PC-9 (cell line): ENCODE data around the gene IDH3B. TPM values are rescaled to one million over a fixed set of nuclear protein-coding genes. Genes with fewer than 3 reads are reported as not detected.

ENCODE experiments used
- BruUV-seq: library from RNA; stranded (reverse); fragments of 400-500 nt; replicated peaks from 2 replicates; lab custom pipeline; 2021; lab: Mats Ljungman, UMichigan
- CTCF ChIA-PET: fragments of 300-600 bp; sonication (Branson Sonifier 250); formaldehyde crosslinking; loops from one replicate; lab custom pipeline; 2022; ENCODE audit warnings: antibody characterized with exemption; lab: Charles Lee
- POLR2A ChIA-PET: fragments of 300-600 bp; sonication (Branson Sonifier 250); formaldehyde crosslinking; loops from one replicate; lab custom pipeline; 2022; ENCODE audit warnings: antibody characterized with exemption; ENCODE audit not compliant: unreplicated experiment; lab: Charles Lee
- DNase-seq, 2 experiments: peaks; one replicate each; pipeline versions ENCODE4 v3.0.0 to v3.0.0-alpha.2; 2015 to 2022; ENCODE audit warnings: mixed read lengths in 1 of 2
- H2AFZ ChIP-seq: fragments of 200-600 bp; sonication (generic); 2 replicates; pipeline ENCODE4 v1.8.1; 2017; ENCODE audit warnings: antibody characterized with exemption
- H3F3A ChIP-seq: fragments of 200-600 bp; sonication (generic); 2 replicates; pipeline ENCODE4 v1.8.1; 2017; ENCODE audit warnings: antibody characterized with exemption, mild to moderate bottlenecking, low read depth; ENCODE audit not compliant: insufficient read depth
- H3K27ac ChIP-seq: fragments of 200-600 bp; sonication (generic); 2 replicates; pipeline ENCODE4 v1.6.1; 2016; ENCODE audit warnings: mixed run types
- H3K27me3 ChIP-seq: fragments of 200-600 bp; sonication (generic); 2 replicates; pipeline ENCODE4 v1.6.1; 2016; ENCODE audit warnings: low read depth, mixed run types; ENCODE audit not compliant: insufficient read depth
- H3K36me3 ChIP-seq: fragments of 200-600 bp; sonication (generic); 2 replicates; pipeline ENCODE4 v1.6.1; 2016; ENCODE audit warnings: low read depth, mixed run types
- H3K4me1 ChIP-seq: fragments of 200-600 bp; sonication (generic); replicated peaks from 2 replicates; pipeline ENCODE4 v1.6.1; 2016; ENCODE audit warnings: mixed run types; ENCODE audit not compliant: insufficient read depth
- H3K4me2 ChIP-seq: fragments of 200-600 bp; sonication (generic); 2 replicates; pipeline ENCODE4 v1.6.1; 2017; ENCODE audit warnings: mixed run types
- H3K4me3 ChIP-seq: fragments of 200-600 bp; sonication (generic); 2 replicates; pipeline ENCODE4 v1.6.1; 2016; ENCODE audit warnings: mixed run types
- H3K79me2 ChIP-seq: fragments of 200-600 bp; sonication (generic); 2 replicates; pipeline ENCODE4 v1.6.1; 2017; ENCODE audit warnings: low read depth, mixed run types
- H3K9me2 ChIP-seq: fragments of 200-600 bp; sonication (generic); 2 replicates; pipeline ENCODE4 v1.8.1; 2017; ENCODE audit warnings: mild to moderate bottlenecking; ENCODE audit not compliant: insufficient read depth
- H3K9me3 ChIP-seq: fragments of 200-600 bp; sonication (generic); 2 replicates; pipeline ENCODE4 v1.8.1; 2016; ENCODE audit warnings: low read depth; ENCODE audit not compliant: insufficient read depth
- H4K20me1 ChIP-seq: fragments of 200-600 bp; sonication (generic); 2 replicates; pipeline ENCODE4 v1.8.1; 2017; ENCODE audit not compliant: insufficient read depth
- CTCF ChIP-seq: fragments of 200-600 bp; sonication (generic); conservative IDR thresholded peaks from 2 replicates; pipeline ENCODE4 v1.6.1; 2017; ENCODE audit warnings: mixed run types, antibody characterized with exemption, mild to moderate bottlenecking, moderate library complexity
- EZH2 ChIP-seq: fragments of 200-600 bp; sonication (generic); IDR thresholded peaks from 2 replicates; pipeline ENCODE4 v1.8.0; 2017; ENCODE audit warnings: antibody characterized with exemption, low read depth
- intact Hi-C: fragments of 100-400 bp; cut with micrococcal nuclease; formaldehyde crosslinking; loops from one replicate; pipeline ENCODE4 v1.10.0; 2022; ENCODE audit not compliant: unreplicated experiment
- total RNA-seq: library from RNA; stranded (reverse); gene quantifications from 2 replicates; pipeline ENCODE4 v1.2.3, GENCODE V29; 2021

IDH3B gene
- total RNA-seq, 1 experiment from 2014 or later, result 144 TPM

DNA sequence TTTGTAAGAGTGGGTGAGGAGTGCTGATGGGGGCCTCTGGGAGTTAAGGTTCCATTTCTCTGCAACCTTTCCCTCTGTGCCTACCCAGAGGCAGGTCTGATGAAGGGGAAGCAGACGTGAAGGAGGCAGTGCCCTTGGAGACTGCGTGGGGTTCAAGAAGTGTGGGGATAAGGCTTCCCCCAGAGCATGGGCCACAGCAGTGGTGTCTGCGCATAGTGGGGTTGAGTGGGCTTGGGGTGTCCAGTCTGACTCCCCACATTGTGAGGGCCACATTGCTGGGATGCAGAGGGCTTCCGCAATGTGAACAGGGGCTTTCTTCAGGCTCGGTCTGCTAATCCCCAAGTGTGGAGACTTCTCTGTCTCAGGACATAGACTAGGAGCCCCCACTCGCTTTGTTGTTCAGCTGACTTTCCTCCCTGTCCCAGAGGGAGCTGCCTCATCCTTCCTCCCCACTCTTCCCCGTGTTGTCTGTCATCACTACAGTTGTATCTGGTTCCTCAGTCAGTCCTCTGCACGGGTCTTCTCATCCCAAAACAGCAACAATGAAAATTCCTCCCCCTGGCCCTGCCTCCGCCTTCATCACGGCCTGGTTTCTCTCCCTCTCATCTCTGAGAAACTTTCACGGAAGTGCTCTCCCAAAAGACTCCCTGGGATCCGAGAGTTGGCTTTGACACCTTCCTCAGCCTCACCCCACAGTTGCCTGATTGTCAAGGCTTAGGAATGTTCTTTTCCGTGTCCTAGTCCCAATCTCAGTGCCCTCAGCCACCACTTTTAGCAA lies 31.4 kb upstream of the IDH3B start:
- H3K4me1 ChIP-seq, result no peaks in the 10 kb centered on the region
- intact Hi-C loops, result loop anchor here (10.0 kb wide), 1 partner anchor 619 kb away; no protein-coding TSS in a partner anchor
- H2AFZ ChIP-seq, result no peak overlapping the region
- POLR2A ChIA-PET, result no interaction called here
- H3K27ac ChIP-seq, result no peak overlapping the region
- H3K79me2 ChIP-seq, result no peaks in the 10 kb centered on the region
- no peaks in the 10 kb centered on the region for H3K9me3 ChIP-seq
- H3K4me3 ChIP-seq, result no peak overlapping the region
- H3K9me2 ChIP-seq, result no peaks in the 10 kb centered on the region
- H3K36me3 ChIP-seq, result no peaks in the 10 kb centered on the region
- no peaks in the 10 kb centered on the region for H3F3A ChIP-seq
- DNase-seq, result no peak
- H3K4me2 ChIP-seq, result no peak overlapping the region
- CTCF ChIA-PET, result no interaction called here
- no peaks in the 10 kb centered on the region for H4K20me1 ChIP-seq
- no TSS peak for BruUV-seq
- H3K27me3 ChIP-seq, result peaks cover 79% of the 10 kb centered on the region
- TF ChIP-seq CTCF, result no peak
- TF ChIP-seq EZH2, result no peak

DNA sequence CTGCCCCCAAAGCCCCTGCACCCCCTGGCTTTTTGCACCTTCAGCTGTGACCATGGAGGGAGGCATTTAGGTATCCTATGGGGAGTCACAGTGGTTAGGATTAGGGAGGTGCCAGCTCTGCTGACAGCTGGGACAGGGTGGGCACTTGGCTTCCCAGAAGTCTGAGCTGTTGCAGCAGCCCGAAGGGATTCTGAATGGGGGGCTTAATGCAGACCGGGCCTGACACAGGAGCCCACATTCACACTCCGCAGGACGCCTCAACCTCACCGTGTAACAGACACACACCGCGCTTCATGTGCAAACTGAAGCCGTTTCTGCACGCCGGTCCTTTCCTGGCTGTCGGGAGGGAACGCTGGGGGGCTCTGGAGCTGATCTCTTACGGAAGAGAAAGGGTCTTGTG lies 30.5 kb upstream of the IDH3B start:
- ChIA-PET POLR2A (no interaction called here), CTCF (no interaction called here)
- Histone ChIP-seq H3K4me3 (no peak overlapping the region), H3K4me2 (no peak overlapping the region), H3F3A (no peaks in the 10 kb centered on the region), H2AFZ (no peak overlapping the region), H3K36me3 (no peaks in the 10 kb centered on the region), H3K4me1 (no peaks in the 10 kb centered on the region), H4K20me1 (no peaks in the 10 kb centered on the region), H3K27me3 (peaks cover 77% of the 10 kb centered on the region), H3K9me2 (no peaks in the 10 kb centered on the region), H3K79me2 (no peaks in the 10 kb centered on the region), H3K27ac (no peak overlapping the region), H3K9me3 (no peaks in the 10 kb centered on the region)
- no peak for DNase-seq
- TF ChIP-seq CTCF (no peak), EZH2 (no peak)
- BruUV-seq, result TSS peak; percentile 39
- intact Hi-C loops, result loop anchor here (10.0 kb wide), 1 partner anchor 620 kb away; no protein-coding TSS in a partner anchor

DNA sequence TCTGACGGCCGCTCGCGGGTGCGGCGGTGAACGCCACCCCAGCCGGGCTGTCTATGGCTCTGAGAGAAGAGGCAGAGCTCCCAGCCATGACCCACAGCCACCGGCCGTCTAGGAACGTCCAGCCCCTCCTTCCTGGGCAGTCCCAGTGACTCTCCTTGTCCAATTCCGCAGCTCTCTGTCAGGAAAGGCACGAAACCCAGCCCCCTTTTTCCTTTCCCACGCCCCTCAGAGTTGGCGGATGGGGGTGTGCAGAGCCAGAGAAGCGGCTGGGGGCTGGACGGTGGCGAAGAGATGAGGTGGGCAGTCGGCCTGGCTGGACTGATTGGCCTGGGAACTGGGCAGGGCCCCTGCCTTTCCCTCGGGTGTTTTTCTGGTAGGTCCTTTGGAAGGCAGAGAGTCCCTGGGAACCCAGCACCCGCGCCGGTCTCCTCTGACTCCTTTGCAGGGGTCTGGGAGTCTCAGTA lies 30.0 kb upstream of the IDH3B start:
- H3K9me2 ChIP-seq, result no peaks in the 10 kb centered on the region
- no peak overlapping the region for H3K27ac ChIP-seq
- H3K4me3 ChIP-seq, result no peak overlapping the region
- BruUV-seq, result no TSS peak
- H3K9me3 ChIP-seq, result no peaks in the 10 kb centered on the region
- H2AFZ ChIP-seq, result no peak overlapping the region
- H3F3A ChIP-seq, result no peaks in the 10 kb centered on the region
- intact Hi-C loops, result loop anchor here (10.0 kb wide), 1 partner anchor 621 kb away; no protein-coding TSS in a partner anchor
- POLR2A ChIA-PET, result no interaction called here
- TF ChIP-seq EZH2, result no peak
- TF ChIP-seq CTCF, result no peak
- H3K4me2 ChIP-seq, result no peak overlapping the region
- H3K27me3 ChIP-seq, result peaks cover 76% of the 10 kb centered on the region
- H3K36me3 ChIP-seq, result no peaks in the 10 kb centered on the region
- no peaks in the 10 kb centered on the region for H3K79me2 ChIP-seq
- CTCF ChIA-PET, result no interaction called here
- DNase-seq, result no peak
- H4K20me1 ChIP-seq, result no peaks in the 10 kb centered on the region
- no peaks in the 10 kb centered on the region for H3K4me1 ChIP-seq
